C4-2B (cell line): Measurements from ENCODE around the gene NFAT5.
"Not testable (repeated sequence)": the region's sequence is repeated elsewhere in the genome, so short reads cannot be mapped to it uniquely, and the experiment has no call there.

Experiments
- H3K27ac ChIP-seq: fragments of 450-650 bp; 2 replicates; pipeline ENCODE4 v1.5.1; 2017
- CTCF ChIP-seq: fragments of 450-650 bp; conservative IDR thresholded peaks from 2 replicates; pipeline ENCODE4 v1.5.1; 2017; ENCODE audit warnings: mild to moderate bottlenecking
- ZFX ChIP-seq: fragments of 450-650 bp; IDR thresholded peaks from 2 replicates; pipeline ENCODE4 v1.6.1; 2017

The NFAT5 gene

GRCh38 chr16:69565671-69566239 is at the start of gene NFAT5:
Gene NFAT5 (plus strand): TSS chr16:69565966. CDS start chr16:69566302, 336 bp downstream.
- peak; percentile 65; the same call in 1 of the 2 replicates for TF ChIP-seq ZFX
- no peak for TF ChIP-seq CTCF
- peak within 1 kb of the TSS; percentile 92 for H3K27ac ChIP-seq

GRCh38 chr16:69517914-69518313 is 47.9 kb upstream of the NFAT5 start:
- not testable (repeated sequence) for H3K27ac ChIP-seq

DNA sequence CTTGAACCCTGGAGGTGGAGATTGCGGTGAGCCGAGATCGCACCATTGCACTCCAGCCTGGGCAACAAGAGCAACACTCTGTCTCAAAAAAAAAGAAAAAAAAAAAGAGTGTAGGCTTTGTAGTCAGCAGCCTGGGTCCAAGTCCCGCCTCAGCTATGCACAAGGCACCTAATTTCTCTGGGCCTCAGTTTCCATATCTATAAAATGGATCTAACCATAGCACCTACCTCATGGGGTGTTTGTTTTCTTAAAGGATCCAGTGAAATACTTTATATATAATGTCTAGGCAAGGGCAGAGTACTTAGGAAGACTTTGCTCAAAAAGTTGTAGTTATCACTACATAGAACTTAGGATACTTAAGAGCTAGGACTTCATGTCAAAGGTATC is 45.4 kb upstream of the NFAT5 start:
- H3K27ac ChIP-seq = no peak overlapping the region
- no peak for TF ChIP-seq CTCF
- TF ChIP-seq ZFX = no peak

GRCh38 chr16:69520800-69521602 is 44.8 kb upstream of the NFAT5 start:
- TF ChIP-seq CTCF (no peak), ZFX (no peak)

DNA sequence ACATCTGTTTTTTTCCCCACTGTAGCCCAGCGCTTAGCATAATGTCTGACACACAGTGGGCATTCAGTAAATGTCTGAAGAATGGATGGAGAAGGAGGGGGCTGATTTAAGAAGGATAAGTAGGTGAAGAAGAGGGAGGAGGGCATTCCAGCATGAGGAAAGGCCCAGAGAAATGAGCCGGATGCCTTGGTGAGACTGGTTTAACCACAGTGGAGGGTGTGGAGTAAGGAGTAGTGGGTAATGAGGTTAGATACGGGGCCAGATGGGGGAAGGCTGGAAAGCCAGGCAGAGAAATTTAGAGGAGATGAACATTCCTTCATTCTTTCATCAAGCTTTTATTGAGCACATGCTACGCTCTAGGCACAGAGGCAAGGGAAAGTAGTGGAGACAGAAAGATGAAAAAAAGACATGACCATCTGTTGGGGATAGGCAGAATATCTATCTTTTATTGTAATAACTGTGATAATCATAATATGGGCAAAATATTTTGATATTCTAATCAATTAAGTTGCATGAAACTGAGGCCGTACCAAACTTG is 43.7 kb upstream of the NFAT5 start:
- TF ChIP-seq CTCF (no peak), ZFX (no peak)
- no peak overlapping the region for H3K27ac ChIP-seq

More at GRCh38 chr16:69520800-69521602, 44.8 kb upstream of the NFAT5 start:
- no peak overlapping the region for H3K27ac ChIP-seq

DNA sequence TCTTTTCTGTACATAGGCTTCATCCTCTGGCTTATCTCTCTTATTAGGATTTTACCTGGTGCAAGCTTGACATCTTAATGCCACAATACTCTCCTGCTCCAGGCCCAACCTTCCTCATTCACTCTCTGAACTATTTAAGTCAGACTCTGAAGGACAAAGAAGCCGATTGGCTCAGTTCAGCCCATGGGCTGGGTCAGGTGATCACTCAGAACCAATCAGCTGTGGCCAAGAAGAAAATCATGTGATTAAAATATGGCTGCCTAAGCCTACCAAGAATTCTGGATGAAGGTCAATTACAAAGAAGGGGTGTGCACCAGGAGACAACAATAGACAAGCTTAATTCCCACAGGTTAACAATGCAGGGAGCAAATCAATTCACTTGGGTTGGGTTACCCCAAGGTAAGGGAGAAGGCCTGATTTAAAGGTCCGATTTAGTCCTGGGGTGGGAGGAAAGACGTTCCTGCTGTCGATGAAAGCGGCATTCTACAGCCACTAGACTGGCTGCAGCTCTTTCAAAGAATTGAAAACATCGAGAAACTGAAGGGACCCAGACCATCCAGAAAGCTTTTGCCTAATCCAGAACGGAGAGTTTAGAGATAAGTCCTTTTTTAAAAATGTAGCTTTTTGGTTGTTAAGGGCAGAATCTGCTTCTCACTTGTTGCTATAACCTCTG is 42.9 kb upstream of the NFAT5 start:
- H3K27ac ChIP-seq = no peak overlapping the region
- TF ChIP-seq CTCF = no peak
- no peak for TF ChIP-seq ZFX

DNA sequence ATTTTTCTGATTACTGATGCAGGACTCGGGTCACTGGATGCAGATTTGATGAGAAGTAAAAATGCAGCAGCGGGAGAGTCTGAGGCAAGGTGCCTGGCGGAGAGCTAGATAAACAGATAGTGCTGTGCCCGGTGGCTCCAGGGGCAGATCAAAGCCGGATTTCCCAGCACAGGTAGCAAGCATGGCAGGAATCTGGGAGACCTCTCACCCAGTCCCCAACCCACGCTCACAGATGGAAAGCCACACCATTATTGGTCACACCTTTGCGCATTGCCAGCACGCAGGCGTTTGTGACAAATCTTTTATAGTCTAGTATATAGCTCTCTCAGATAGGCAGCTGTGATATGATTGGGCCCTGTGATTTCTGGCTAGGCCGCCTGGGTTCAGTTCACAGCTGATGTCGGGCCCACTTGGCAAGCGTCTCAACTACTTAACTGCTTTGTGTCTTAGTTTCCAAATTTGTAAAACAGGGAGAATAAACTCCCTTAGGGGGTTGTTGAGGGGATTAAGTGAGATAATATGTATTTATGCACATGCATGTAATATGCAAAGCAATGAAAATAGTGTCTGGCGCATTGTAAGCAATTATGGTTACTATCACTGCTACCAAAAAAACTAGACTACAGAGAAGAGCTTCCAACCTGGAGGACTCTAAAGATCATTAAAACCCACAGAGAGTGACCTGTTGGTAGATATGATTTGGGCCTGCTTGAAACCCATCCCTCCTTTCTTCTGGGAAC is 42.0 kb upstream of the NFAT5 start:
- H3K27ac ChIP-seq = no peak overlapping the region
- TF ChIP-seq CTCF (no peak), ZFX (no peak)
